ENCODE measurements around the gene SYK.
"Not testable (repeated sequence)": the region's sequence is repeated elsewhere in the genome, so short reads cannot be mapped to it uniquely, and the experiment has no call there.

SYK gene

DNA sequence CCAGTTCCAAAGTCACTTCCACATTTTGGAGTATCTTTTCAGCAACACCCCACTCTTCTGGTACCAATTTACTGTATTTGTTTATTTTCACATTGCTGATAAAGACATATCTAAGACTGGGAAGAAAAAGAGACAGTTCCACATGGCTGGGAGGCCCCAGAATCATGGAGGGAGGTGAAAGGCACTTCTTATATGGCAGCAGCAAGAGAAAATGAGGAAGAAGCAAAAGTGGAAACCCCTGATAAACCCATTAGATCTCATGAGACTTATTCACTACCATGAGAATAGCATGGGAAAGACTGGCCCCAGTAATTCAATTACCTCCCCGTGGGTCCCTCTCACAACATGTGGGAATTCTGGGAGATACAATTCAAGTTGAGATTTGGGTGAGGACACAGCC, 19.6 kb downstream of the SYK start:
- in situ Hi-C loops (cut with MboI; ENCODE audit: low sequenced_read_pairs) = not testable (repeated sequence)

DNA sequence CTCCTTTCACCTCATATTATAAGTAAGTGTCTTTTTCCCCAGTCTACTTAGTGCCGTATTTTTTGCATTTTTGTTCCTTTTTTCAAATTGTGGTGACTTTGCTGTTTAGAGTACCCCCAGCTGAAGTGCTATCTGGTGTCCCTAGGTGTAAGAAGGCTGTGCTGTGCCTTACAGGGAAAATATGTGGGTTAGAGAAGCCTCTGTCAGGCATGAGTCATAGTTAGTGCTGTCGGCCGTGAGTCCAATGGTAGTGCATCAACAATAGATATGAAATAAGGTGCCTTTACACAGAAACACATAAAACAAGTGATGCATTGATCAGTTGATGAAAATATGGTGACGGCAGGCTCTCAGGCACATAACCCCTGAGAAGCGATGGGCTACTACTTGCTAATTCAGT, 20.1 kb downstream of the SYK start:
- in situ Hi-C loops (cut with MboI; ENCODE audit: low sequenced_read_pairs) = no loop called here

DNA sequence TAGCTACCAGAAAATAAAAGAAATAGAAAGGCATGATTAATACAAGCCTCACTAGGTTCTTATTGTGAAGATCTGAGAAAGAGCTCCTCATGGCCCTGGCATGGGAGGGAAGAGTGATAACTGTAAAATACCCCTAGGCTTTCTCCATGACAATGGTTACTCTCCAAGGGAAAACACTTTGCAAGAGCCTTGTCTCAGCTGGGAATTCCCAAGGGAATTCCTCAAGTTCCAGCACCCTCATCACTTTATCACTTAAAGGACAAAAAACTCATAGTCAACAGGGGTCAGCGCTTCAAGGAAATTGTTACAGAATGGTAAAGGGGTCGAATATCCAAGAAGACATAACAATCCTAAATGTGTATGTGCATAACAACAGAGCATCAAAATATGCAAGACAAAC, 21.2 kb downstream of the SYK start:
- in situ Hi-C loops (cut with MboI; ENCODE audit: low sequenced_read_pairs) = no loop called here

DNA sequence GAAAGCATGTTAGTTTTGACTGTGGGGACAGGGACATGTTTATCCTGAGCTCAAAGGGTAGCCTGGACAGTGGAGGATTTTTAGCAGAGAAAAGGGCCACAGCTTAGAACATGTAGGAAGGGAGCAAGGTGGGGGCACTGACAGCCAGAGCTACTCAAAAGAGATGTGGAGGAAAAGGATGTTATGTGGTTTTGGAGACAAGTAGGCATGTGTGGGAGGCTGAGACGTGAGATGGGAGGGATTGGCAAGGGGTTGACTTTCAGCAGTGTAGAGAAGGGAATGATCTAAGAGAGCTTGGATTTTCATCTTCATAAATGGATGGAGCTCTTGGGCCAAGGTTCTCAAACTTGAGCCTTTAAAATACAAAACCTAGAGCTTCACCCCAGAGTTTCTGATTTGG, 24.0 kb downstream of the SYK start:
- in situ Hi-C loops (cut with MboI; ENCODE audit: low sequenced_read_pairs) = no loop called here

DNA sequence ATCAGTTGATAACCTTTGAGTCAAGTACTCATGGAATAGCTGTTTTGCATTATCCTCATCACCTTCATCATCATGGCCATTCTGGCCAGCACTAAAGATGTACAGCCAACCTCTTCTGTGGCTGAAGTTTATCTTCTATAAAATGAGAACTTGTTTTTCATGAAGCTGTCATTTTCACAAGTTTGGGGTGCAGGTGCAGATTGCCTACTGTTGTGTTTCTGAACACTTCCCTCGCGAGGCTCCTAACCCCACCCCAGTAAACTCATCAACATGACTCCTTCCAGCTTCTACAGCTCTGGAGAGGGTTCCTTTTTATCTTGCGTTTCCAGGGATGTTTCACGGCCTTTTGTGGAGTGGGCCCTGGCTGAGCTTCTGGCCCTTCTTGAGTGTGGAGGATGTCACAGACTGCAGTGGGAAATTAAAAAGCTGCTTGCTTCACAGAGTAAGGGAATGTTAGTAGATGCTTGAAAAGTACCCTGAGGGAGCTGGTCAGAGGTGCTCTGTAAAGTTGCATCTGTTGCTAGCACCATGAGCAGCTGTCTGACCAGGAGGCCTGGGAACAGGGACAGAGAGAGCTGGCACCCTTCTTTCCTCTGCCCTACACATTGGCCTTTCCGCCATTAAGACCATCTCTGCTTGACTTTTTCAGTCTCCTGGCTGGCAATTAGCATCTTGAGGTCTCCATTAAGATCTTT, 24.9 kb downstream of the SYK start:
- in situ Hi-C loops (cut with MboI; ENCODE audit: low sequenced_read_pairs) = no loop called here

DNA sequence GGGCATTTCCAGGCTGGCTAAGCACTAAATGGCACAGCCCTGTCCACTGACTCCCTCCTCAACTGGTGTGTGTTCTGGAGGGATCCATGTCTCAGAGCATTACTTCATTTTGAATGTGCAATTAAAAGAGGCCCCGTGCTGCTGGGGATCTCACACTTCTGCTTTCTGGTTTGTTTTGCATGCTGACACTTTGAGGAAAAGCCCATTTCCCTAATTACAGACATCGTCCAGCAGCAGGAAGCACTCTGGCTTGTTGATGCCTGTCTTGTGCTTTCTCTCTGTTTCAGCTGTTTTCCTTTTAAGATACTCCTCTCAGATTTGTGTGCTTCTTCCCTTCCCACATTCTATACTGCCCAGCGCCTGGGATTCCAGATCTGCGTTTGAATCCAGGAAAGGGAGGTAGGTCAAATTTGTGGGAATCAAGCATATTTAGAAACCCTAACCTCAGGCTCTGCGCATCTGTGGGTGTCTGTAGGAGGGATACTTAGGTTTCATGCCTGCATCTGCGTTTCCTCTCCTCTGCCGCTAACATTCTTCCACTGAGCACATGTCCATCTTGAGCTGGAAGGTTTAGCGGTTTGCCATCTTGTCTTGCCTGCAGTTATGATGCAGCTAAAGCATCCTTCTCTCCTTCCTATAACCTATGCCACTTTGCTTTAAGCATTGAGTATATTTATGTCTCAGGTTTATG, 25.7 kb downstream of the SYK start:
- in situ Hi-C loops (cut with MboI; ENCODE audit: low sequenced_read_pairs) = no loop called here

DNA sequence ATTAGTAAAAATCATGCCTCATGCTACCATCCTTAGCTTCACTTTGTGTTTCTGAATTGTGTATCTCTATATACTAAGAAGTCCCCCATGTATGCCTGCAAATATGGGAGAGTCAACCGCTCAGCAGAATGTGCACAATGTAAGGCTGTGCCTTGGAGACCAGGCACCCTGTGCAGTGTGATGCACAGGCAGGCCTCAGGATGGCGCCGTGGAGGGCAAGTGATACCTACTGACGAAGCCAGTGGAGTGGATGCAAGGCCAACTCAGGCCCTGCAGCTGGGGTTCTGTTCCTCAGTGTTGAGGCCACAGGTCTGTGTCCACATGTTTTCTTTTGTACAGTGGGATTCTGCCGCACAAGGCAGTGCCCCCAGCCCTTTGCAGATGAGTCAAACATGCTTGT, 28.4 kb downstream of the SYK start:
- in situ Hi-C loops (cut with MboI; ENCODE audit: low sequenced_read_pairs) = no loop called here

DNA sequence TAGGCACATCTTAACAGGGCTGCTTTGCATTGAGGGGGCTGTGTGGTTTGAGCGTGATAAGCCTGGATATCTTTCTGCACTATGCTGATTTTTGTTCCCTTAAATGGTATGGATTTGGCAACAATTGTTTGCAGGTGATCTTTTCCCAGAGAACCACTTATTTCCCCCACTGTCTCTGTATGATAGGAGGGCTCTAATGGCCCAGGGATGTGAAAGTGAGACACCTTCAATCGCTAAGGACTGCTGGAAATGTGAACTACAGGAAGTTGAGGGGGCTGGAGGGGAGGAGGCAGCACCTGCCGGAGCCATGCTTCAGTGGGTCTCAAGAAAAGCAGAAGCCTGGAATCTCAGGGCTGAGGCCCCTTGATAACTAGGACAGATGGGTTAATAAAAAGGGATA, 29.4 kb downstream of the SYK start:
- in situ Hi-C loops (cut with MboI; ENCODE audit: low sequenced_read_pairs) = no loop called here

DNA sequence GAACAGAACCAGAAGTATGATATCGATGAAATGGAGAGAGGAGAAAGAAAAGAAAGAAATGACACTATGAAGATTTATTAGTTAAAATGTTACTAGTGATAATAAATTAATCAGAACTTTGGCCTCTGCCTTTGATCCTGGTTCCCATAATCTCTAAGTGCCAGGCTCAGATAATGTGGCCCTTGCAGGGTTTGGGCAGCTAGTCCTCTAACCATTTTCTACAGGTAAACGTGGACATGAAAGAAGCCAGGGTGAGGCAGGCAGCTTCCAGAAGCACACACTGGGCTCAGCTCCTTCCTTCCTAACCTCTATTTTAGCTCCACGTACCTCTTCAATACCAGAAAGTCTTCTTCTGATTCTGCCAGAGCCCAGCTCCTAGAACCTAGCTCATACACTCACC, 30.6 kb downstream of the SYK start:
- in situ Hi-C loops (cut with MboI; ENCODE audit: low sequenced_read_pairs) = no loop called here

DNA sequence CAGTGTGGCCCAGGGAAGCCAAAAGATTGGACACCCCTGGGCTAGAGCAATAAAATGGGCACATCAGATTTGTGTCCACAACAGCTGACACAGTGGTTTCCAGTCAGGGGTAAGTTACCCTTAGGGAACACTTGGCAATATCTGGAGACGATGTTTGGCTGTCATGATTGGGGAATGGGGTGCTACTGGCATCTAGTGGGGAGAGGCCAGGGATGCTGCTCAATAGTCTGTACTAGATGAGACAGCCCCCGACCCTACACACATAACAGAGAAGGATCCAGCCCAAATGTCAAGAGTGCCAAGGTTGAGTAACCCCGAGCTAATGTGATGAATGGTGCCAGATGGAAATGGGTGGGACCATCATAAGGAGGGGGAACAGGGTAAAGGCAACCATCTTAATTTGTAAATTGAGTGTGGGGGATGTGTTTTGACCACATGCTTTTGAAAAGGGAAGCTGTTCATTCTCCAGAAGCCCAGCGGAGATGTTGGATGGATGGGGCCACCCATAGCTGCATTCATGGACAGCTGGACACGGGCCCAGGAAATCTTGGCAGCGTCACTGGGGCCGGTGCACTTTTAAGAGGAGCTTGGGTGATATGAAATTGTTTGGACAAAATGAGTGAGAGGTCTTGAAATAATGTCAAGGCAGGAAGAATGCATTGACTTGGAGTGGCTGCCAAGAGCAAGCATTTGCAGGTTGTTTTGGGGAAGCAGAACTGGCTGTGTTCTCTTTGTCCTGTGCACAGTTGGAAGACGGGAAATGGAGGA, 33.4 kb downstream of the SYK start:
- in situ Hi-C loops (cut with MboI; ENCODE audit: low sequenced_read_pairs) = no loop called here

DNA sequence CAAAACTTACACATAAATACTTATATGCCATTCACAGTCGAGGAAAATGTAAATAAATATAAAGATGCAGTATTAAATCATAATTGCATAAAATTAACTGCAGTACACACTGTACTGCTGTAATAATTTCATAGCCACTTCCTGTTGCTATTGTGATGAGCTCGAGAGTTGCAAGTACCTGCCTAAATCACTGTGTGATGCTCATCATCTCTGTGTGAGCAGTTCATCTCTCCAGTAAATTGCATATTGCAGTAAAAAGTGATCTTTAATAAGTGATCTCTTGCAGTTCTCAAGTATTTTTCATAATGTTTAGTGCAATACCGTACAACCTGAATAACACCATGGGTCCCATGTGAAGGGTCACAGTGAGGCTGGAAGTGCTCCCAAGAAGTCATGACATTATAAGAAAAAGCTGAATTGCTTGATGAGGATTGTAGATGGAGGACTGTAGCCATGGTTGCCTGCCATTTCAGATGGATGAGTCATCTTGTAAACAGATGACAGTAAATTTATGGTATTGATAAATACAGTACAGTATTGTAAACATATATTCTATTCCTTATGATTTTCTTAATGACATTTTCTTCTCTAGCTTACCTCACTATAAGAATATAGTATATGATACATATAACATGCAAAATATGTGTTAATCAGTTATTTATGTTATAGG, 34.9 kb downstream of the SYK start:
- in situ Hi-C loops (cut with MboI; ENCODE audit: low sequenced_read_pairs) = no loop called here

DNA sequence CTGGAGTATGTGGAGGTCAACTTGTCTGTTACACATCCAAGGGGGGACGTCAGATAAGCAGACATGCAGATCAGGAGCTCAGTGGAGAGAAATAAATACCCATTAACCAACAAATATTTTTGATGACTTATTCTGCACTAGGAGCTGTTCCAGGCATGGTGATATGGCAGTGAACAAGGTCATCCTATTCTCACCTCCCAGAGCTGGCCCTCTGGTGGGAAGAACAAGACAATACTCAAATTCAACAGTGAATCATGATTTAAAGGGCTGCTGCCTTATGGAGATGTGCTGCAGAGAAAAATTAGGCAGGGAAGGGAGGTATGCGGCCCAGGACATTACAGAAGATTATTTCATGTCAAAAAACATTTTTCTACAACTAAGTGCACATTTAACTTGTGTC, 36.5 kb downstream of the SYK start:
- in situ Hi-C loops (cut with MboI; ENCODE audit: low sequenced_read_pairs) = no loop called here

DNA sequence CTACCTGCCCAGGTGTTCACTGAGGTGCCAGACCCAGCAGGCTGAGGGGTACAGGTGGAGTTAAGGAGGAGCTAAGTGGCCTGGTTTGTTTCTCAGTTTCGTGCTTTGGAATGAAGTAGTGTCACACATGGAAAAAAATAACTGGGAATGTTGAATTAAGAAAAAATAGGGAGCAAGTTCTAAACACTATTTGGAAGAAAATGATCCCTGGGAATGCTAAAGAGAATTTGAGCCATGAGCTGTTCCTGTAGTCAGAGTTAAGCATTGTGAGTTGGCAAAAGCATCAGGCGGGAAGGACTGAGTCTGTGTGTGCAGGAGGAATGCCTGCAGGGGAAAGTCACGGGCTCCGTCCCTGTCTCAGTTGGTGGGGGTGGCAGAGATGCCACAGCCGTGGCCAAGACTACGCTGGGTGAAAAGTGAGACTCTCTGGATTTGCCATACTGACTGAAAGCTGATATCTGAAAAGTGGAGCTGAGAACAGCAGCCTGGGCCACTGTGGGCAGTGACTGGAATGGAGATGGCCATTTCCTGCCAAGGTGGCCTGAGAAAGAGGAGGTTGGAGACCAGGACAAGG, 37.0 kb downstream of the SYK start:
- in situ Hi-C loops (cut with MboI; ENCODE audit: low sequenced_read_pairs) = no loop called here

DNA sequence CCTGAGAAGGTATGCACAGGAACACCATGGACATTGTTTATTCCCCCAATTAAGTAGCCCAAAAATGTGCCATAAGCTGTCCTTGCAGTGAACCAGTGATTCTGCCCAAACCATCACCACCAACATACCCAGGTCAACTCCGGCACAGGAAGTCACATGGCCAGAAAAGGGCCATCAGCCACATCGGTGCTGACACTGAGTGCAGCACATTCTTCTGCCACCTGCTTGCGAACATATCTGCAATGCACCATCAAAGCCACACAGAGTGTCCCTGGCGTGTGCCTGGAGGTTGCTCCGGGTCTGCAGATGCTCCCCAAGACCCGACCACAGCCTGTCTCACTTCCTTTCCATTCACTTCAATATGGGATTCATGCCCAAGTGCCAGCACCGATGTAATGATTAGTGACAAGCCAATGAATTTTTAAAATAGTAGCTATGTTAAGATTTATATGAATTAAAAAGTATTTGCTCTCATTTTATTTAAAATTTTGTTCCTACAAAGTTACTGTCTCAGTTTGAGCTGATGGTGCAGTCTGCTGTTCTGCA, 37.6 kb downstream of the SYK start:
- in situ Hi-C loops (cut with MboI; ENCODE audit: low sequenced_read_pairs) = no loop called here

DNA sequence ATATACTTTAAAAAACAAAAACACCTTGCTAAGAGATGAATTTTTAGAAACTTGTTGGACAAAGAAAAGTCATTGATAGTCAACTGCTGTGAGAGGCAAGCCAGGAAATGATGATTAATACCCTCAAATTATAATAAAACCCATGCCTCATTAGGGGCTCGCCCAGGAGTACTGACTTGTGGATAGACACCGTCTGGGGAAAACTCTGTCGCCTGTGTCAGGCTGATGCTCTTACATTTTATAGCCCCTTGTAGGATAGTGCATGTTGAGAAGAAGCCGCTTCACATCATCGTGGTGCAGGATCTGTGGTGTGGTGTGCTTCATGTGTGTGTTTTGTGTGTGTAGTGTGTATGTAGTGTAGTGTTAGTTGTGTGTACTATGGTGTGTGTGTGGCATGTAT, 39.1 kb downstream of the SYK start:
- in situ Hi-C loops (cut with MboI; ENCODE audit: low sequenced_read_pairs) = no loop called here

DNA sequence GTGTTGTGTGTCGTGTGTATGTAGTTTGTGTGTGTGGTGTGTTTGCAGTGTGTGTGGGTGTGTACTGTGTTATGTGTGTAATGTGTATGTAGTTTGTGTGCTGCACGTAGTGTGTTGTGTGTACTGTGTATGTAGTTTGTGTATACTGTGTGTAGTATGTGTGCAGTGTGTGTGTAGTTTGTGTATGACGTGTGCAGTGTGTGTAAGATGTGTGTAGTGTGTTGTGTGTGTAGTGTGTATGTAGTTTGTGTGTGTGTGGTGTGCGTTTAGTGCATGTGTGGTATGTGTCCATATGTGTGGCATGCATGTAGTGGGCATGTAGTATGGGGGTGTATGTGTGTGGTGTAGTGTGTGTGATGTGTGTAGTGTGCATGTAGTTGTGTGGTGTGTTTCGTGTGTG, 39.6 kb downstream of the SYK start:
- in situ Hi-C loops (cut with MboI; ENCODE audit: low sequenced_read_pairs) = no loop called here

DNA sequence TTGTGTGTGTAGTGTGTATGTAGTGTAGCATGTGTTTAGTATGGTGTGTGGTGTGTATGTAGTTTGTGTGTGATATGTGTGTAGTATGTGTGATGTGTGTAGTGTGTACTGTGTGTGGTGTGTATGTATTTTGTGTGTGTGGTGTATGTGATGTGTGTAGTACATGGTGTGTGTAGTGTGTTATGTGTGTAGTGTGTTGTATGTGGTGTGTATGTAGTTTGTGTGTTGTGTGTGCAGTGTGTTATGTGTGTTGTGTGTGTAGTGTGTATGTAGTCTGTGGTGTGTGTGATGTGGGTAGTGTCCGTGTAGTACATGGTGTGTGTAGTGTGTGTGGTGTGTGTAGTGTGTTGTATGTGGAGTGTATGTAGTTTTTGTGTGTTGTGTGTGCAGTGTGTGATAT, 40.0 kb downstream of the SYK start:
- in situ Hi-C loops (cut with MboI; ENCODE audit: low sequenced_read_pairs) = no loop called here

DNA sequence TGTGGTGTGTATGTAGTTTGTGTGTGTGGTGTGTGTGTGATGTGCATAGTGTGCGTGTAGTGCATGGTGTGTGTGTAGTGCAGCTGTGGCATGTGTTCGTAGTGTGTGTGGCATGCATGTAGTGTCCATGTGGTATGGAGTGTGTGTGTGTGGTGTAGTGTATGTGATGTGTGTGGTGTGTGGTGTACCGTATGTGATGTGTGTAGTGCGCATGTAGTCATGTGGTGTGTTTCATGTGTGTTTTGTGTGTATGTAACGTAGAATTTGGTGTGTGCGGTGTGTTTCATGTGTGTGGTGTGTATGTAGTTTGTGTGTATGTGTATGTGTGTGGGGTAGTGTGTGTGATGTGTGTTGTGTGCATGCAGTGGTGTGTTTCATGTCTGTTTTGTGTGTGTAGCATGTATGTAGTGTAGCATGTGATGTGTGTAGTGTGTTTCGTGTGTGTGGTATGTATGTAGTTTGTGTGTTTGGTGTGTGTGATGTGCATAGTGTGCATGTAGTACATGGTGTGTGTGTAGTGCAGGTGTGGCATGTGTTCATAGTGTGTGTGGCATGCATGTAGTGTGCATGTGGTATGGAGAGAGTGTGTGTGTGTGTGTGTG, 40.7 kb downstream of the SYK start:
- in situ Hi-C loops (cut with MboI; ENCODE audit: low sequenced_read_pairs) = no loop called here

DNA sequence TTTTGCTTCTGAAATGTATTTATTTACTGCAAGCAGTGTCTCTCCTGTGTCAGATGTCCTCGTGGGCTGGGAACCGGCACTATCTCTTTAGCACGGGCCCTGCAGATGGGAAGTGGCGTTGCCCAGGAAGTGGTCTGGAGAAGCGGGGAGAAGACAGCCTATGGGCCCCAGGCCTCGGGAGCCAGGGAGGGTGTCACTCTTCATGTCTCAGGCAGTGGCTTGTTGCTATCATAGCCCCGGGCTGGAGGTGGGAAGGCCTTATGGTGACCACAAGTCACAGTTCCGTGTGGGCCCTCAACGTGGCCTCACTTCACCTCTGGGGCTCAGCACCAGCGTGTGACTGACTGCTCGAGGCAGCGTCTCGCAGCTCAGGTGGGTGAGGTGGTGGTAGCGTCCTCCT, 41.4 kb downstream of the SYK start:
- in situ Hi-C loops (cut with MboI; ENCODE audit: low sequenced_read_pairs) = no loop called here

DNA sequence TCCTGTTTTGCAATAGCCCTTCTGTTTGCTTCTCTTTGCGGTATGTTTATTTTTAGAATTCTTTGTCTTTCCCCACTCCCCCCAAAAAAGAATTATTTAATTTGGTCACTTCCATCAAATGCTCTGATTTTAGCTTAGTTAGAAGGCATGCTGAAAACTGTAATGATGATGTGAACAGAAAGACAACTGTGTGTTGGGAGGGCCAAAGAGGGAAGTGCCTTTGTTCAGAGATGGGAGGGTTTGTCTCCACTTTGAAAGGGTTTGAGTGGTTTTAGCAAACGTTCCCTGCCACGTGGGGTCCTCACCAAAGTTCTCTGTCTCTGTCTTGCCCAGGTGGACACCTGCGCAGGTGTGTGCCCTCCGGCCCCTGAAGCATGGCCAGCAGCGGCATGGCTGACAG, 41.9 kb downstream of the SYK start:
- in situ Hi-C loops (cut with MboI; ENCODE audit: low sequenced_read_pairs) = no loop called here

DNA sequence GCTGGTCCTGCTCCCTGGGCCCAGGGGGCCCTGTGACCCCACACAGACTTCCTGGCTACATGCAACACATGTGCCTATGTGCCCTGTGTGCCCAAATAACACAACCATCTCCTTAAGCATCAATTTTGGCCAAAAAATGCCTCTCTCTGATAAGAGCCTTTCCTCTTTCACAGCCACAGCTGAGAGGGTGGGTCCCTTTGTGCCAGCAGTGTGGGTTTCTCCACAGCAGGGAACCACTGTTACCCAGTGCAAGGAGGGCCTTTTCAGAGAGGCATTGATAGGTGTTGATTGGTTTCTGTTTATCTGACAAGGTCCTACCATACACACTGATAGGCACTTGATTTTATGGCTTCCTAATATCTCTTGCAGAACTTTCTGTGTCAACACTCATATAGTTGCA, 42.7 kb downstream of the SYK start:
- in situ Hi-C loops (cut with MboI; ENCODE audit: low sequenced_read_pairs) = no loop called here

Data from HL-60/S4 treated with phorbol 12-myristate 13-acetate at 8.2 ng/mL for 4 days and 3 days (cell line).